Measurements from ENCODE around the gene SYTL5. TPM values are rescaled to one million over a fixed set of nuclear protein-coding genes. Genes with fewer than 3 reads are reported as not detected.

The SYTL5 gene
- total and polyA plus RNA-seq, 2 experiments from 2014 or later, result 2.0 to 3.7 TPM

GRCh38 chrX:38000706-38001105 is 5.6 kb upstream of the SYTL5 start:
- TF ChIP-seq CTCF (IDR thresholded peaks at IDR 0.05; ENCODE audit: low read depth, low read length), result no peak

GRCh38 chrX:38004046-38004445 is 2.3 kb upstream of the SYTL5 start:
- no peaks in the 10 kb centered on the region for H3K27me3 ChIP-seq
- no peaks in the 10 kb centered on the region for H3K36me3 ChIP-seq
- no peak for TF ChIP-seq CTCF (IDR thresholded peaks at IDR 0.05; ENCODE audit: low read depth, low read length)
- H3K9me3 ChIP-seq (ENCODE audit: low read depth), result no peaks in the 10 kb centered on the region
- H3K27ac ChIP-seq, result no peak overlapping the region
- H3K4me3 ChIP-seq, result no peak overlapping the region
- no peak for DNase-seq (ENCODE audit: low read depth in 1 of 2, low spot score in 1 of 2)
- no peaks in the 10 kb centered on the region for H3K4me1 ChIP-seq (ENCODE audit: low read depth)

More at GRCh38 chrX:38000706-38001105, 5.6 kb upstream of the SYTL5 start:
- Histone ChIP-seq H3K4me3 (no peak overlapping the region), H3K4me1 (ENCODE audit: low read depth) (no peaks in the 10 kb centered on the region), H3K27me3 (no peaks in the 10 kb centered on the region), H3K9me3 (ENCODE audit: low read depth) (no peaks in the 10 kb centered on the region), H3K27ac (no peak overlapping the region), H3K36me3 (no peaks in the 10 kb centered on the region)
- DNase-seq (ENCODE audit: low read depth in 1 of 2, low spot score in 1 of 2), result no peak

GRCh38 chrX:38006778-38007177 is 425 bp downstream of the SYTL5 start:
- Histone ChIP-seq H3K4me1 (ENCODE audit: low read depth) (no peaks in the 10 kb centered on the region), H3K27me3 (no peaks in the 10 kb centered on the region), H3K36me3 (no peaks in the 10 kb centered on the region), H3K27ac (peak overlapping the region; percentile 22), H3K4me3 (no peak overlapping the region), H3K9me3 (ENCODE audit: low read depth) (no peaks in the 10 kb centered on the region)
- DNase-seq (ENCODE audit: low read depth in 1 of 2, low spot score in 1 of 2), result no peak
- TF ChIP-seq CTCF (IDR thresholded peaks at IDR 0.05; ENCODE audit: low read depth, low read length), result no peak

GRCh38 chrX:38008658-38009057 is 2.3 kb downstream of the SYTL5 start:
- H3K36me3 ChIP-seq, result no peaks in the 10 kb centered on the region
- no peaks in the 10 kb centered on the region for H3K27me3 ChIP-seq
- no peak for TF ChIP-seq CTCF (IDR thresholded peaks at IDR 0.05; ENCODE audit: low read depth, low read length)
- no peak overlapping the region for H3K4me3 ChIP-seq
- H3K4me1 ChIP-seq (ENCODE audit: low read depth), result no peaks in the 10 kb centered on the region
- no peaks in the 10 kb centered on the region for H3K9me3 ChIP-seq (ENCODE audit: low read depth)
- DNase-seq (ENCODE audit: low read depth in 1 of 2, low spot score in 1 of 2), result no peak
- H3K27ac ChIP-seq, result no peak overlapping the region

GRCh38 chrX:38009641-38010040 is 3.3 kb downstream of the SYTL5 start:
- TF ChIP-seq CTCF (IDR thresholded peaks at IDR 0.05; ENCODE audit: low read depth, low read length), result no peak
- no peaks in the 10 kb centered on the region for H3K27me3 ChIP-seq
- H3K4me1 ChIP-seq (ENCODE audit: low read depth), result no peaks in the 10 kb centered on the region

More at GRCh38 chrX:38009641-38010040, 3.3 kb downstream of the SYTL5 start:
- no peak overlapping the region for H3K27ac ChIP-seq
- H3K36me3 ChIP-seq, result no peaks in the 10 kb centered on the region
- no peaks in the 10 kb centered on the region for H3K9me3 ChIP-seq (ENCODE audit: low read depth)
- DNase-seq (ENCODE audit: low read depth in 1 of 2, low spot score in 1 of 2), result no peak
- no peak overlapping the region for H3K4me3 ChIP-seq

Data from cardiac muscle cell (in vitro differentiated cells and primary cell).